Measurements from ENCODE around the gene CASK. TPM values are rescaled to one million over a fixed set of nuclear protein-coding genes. Genes with fewer than 3 reads are reported as not detected.

CASK gene
- total RNA-seq, 6 donors from 2014 or later, result 25.1 to 61.6 (median 35.3) TPM

- H3K27ac ChIP-seq, result no peak overlapping the region
- no peak overlapping the region for H3K4me3 ChIP-seq
- 65 to 69% methylated on average over 2 of the region's 2 CpGs for WGBS, 2 donors
- TF ChIP-seq POLR2A (IDR thresholded peaks at IDR 0.05) (no peak), POLR2AphosphoS5 (IDR thresholded peaks at IDR 0.05) (no peak), EP300 (IDR thresholded peaks at IDR 0.05) (no peak)
- TF ChIP-seq, protein P1, sequence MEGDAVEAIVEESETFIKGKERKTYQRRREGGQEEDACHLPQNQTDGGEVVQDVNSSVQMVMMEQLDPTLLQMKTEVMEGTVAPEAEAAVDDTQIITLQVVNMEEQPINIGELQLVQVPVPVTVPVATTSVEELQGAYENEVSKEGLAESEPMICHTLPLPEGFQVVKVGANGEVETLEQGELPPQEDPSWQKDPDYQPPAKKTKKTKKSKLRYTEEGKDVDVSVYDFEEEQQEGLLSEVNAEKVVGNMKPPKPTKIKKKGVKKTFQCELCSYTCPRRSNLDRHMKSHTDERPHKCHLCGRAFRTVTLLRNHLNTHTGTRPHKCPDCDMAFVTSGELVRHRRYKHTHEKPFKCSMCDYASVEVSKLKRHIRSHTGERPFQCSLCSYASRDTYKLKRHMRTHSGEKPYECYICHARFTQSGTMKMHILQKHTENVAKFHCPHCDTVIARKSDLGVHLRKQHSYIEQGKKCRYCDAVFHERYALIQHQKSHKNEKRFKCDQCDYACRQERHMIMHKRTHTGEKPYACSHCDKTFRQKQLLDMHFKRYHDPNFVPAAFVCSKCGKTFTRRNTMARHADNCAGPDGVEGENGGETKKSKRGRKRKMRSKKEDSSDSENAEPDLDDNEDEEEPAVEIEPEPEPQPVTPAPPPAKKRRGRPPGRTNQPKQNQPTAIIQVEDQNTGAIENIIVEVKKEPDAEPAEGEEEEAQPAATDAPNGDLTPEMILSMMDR (IDR thresholded peaks at IDR 0.05), result no peak
- H3K36me3 ChIP-seq, result no peaks in the 10 kb centered on the region
- no peaks in the 10 kb centered on the region for H3K27me3 ChIP-seq
- H3K9me3 ChIP-seq, result no peaks in the 10 kb centered on the region
- DNase-seq (no peak), ATAC-seq (ENCODE audit: low FRiP score in 2 of 2) (no peak)
- H3K4me1 ChIP-seq, result peaks cover 0 to 3% (median 0%) of the 10 kb centered on the region in 4 donors
Measured at GRCh38 chrX:41665686-41666085, 257.7 kb downstream of the CASK start.

DNA sequence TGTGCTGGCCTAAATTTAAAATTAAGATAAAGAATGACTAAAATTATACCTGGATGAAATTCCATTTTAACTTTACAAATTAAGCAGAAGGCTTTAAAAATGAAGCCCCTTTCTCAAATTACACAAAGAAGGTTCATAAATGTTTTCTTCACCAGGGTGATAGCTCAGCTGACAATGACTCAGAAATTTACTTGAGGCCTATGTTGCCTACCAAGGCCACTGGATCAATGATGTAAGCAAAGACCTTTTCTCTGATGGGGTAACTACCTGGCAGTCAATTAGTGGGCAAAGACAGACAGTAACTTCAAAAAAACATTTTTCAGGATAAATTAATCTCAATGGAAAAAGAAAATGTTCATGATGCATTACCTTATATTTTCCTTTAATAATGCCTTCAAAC, 258.4 kb downstream of the CASK start:
- no peak for ATAC-seq (ENCODE audit: low FRiP score in 2 of 2)
- Histone ChIP-seq H3K4me3 (no peak overlapping the region), H3K27ac (no peak overlapping the region), H3K9me3 (no peaks in the 10 kb centered on the region), H3K27me3 (no peaks in the 10 kb centered on the region), H3K36me3 (peaks cover 0 to 5% (median 0%) of the 10 kb centered on the region in 4 donors), H3K4me1 (peaks cover 0 to 3% (median 0%) of the 10 kb centered on the region in 4 donors)
- DNase-seq, result no peak
- TF ChIP-seq POLR2AphosphoS5 (IDR thresholded peaks at IDR 0.05) (no peak), EP300 (IDR thresholded peaks at IDR 0.05) (no peak), POLR2A (IDR thresholded peaks at IDR 0.05) (no peak)
- TF ChIP-seq, protein P1 (IDR thresholded peaks at IDR 0.05), result no peak

GRCh38 chrX:41664375-41664901, 258.9 kb downstream of the CASK start:
- no peak overlapping the region for H3K4me3 ChIP-seq
- H3K27me3 ChIP-seq, result no peaks in the 10 kb centered on the region
- H3K27ac ChIP-seq, result no peak overlapping the region
- 79 to 86% methylated on average over 2 of the region's 2 CpGs for WGBS, 2 donors
- ATAC-seq (ENCODE audit: low FRiP score in 2 of 2) (no peak), DNase-seq (no peak)
- no peaks in the 10 kb centered on the region for H3K9me3 ChIP-seq
- peaks cover 0 to 5% (median 0%) of the 10 kb centered on the region in 4 donors for H3K36me3 ChIP-seq
- no peak for TF ChIP-seq POLR2A (IDR thresholded peaks at IDR 0.05)
- TF ChIP-seq, protein P1 (IDR thresholded peaks at IDR 0.05), result no peak
- TF ChIP-seq EP300 (IDR thresholded peaks at IDR 0.05), result no peak
- no peak for TF ChIP-seq POLR2AphosphoS5 (IDR thresholded peaks at IDR 0.05)
- H3K4me1 ChIP-seq, result peaks cover 0 to 3% (median 0%) of the 10 kb centered on the region in 4 donors

DNA sequence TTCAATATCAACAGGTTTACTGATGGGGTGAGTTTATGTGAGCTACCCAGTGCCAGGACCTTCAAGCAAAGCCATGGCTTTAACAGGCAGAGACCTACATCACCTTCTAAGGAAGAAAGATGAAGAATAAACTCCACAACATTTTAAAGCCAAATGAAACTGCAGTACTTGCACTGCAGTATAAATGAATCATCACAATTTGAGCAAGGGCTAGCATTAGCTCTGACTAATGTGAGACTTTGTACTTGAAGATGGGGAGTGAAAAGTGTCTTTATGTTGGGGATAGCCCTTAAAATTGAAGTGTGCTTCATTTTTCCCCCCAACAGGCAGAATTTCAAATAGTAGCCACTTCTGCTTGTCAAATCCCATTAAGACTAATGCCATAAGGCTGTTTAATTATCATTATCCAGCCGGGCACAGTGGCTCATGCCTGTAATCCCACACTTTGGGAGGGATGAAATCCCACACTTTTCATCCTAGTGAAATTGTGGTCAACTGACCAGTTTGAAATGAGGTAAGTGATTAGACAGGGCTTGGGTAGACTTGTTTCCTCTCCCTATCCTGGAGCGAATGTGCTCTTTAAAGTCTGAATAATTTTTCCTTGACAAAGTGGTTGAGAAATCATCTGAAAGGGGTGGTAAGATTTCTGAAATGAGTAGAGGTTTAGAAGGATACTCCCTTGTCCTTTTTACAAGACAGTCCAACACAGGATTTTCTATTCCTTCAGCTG, 261.8 kb downstream of the CASK start:
- H3K36me3 ChIP-seq, result peaks cover 0 to 5% (median 1%) of the 10 kb centered on the region in 4 donors
- no peak overlapping the region for H3K27ac ChIP-seq
- peaks cover 0 to under 1% (median 0%) of the 10 kb centered on the region in 4 donors for H3K4me1 ChIP-seq
- H3K4me3 ChIP-seq, result no peak overlapping the region
- no peak for ATAC-seq (ENCODE audit: low FRiP score in 2 of 2)
- WGBS, 2 donors, result 91 to 100% methylated on average over 1 to 2 of the region's 2 CpGs
- H3K27me3 ChIP-seq, result no peaks in the 10 kb centered on the region
- no peak for DNase-seq
- H3K9me3 ChIP-seq, result no peaks in the 10 kb centered on the region
- TF ChIP-seq EP300 (IDR thresholded peaks at IDR 0.05) (no peak), POLR2AphosphoS5 (IDR thresholded peaks at IDR 0.05) (no peak), POLR2A (IDR thresholded peaks at IDR 0.05) (no peak)
- TF ChIP-seq, protein P1 (IDR thresholded peaks at IDR 0.05), result no peak

Data from upper lobe of left lung (tissue), 6 donors.